ENCODE measurements around the gene CARTPT.

CARTPT gene

GRCh38 chr5:71711610-71712009 is 7.5 kb upstream of the CARTPT start:
- H3K9me3 ChIP-seq (ENCODE audit: severe bottlenecking): no peaks in the 10 kb centered on the region
- DNase-seq: no peak
- TF ChIP-seq CTCF (IDR thresholded peaks at IDR 0.05; ENCODE audit: low read depth, low read length): no peak
- H3K4me3 ChIP-seq (ENCODE audit: low read depth, low read length): no peak overlapping the region
- H3K27ac ChIP-seq: no peak overlapping the region
- no peaks in the 10 kb centered on the region for H3K36me3 ChIP-seq
- H3K27me3 ChIP-seq (ENCODE audit: insufficient read depth, low read depth, severe bottlenecking): no peaks in the 10 kb centered on the region

GRCh38 chr5:71714911-71715310 is 4.2 kb upstream of the CARTPT start:
- no peak overlapping the region for H3K4me3 ChIP-seq (ENCODE audit: low read depth, low read length)
- TF ChIP-seq CTCF (IDR thresholded peaks at IDR 0.05; ENCODE audit: low read depth, low read length): no peak
- no peaks in the 10 kb centered on the region for H3K9me3 ChIP-seq (ENCODE audit: severe bottlenecking)
- no peaks in the 10 kb centered on the region for H3K27me3 ChIP-seq (ENCODE audit: insufficient read depth, low read depth, severe bottlenecking)
- DNase-seq: no peak
- no peaks in the 10 kb centered on the region for H3K36me3 ChIP-seq
- H3K27ac ChIP-seq: no peak overlapping the region

GRCh38 chr5:71727978-71728377 is 8.9 kb downstream of the CARTPT start:
- DNase-seq: no peak
- Histone ChIP-seq H3K4me3 (ENCODE audit: low read depth, low read length) (no peak overlapping the region), H3K9me3 (ENCODE audit: severe bottlenecking) (no peaks in the 10 kb centered on the region), H3K27ac (no peak overlapping the region), H3K27me3 (ENCODE audit: insufficient read depth, low read depth, severe bottlenecking) (no peaks in the 10 kb centered on the region), H3K36me3 (no peaks in the 10 kb centered on the region)
- TF ChIP-seq CTCF (IDR thresholded peaks at IDR 0.05; ENCODE audit: low read depth, low read length): no peak

GRCh38 chr5:71731015-71731414 is 11.9 kb downstream of the CARTPT start:
- no peaks in the 10 kb centered on the region for H3K27me3 ChIP-seq (ENCODE audit: insufficient read depth, low read depth, severe bottlenecking)
- DNase-seq: no peak
- no peak for TF ChIP-seq CTCF (IDR thresholded peaks at IDR 0.05; ENCODE audit: low read depth, low read length)

GRCh38 chr5:71732011-71732410 is 12.9 kb downstream of the CARTPT start:
- no peaks in the 10 kb centered on the region for H3K9me3 ChIP-seq (ENCODE audit: severe bottlenecking)
- H3K27ac ChIP-seq: no peak overlapping the region
- no peak overlapping the region for H3K4me3 ChIP-seq (ENCODE audit: low read depth, low read length)
- no peak for DNase-seq
- no peaks in the 10 kb centered on the region for H3K36me3 ChIP-seq
- no peaks in the 10 kb centered on the region for H3K27me3 ChIP-seq (ENCODE audit: insufficient read depth, low read depth, severe bottlenecking)
- no peak for TF ChIP-seq CTCF (IDR thresholded peaks at IDR 0.05; ENCODE audit: low read depth, low read length)

More at GRCh38 chr5:71731015-71731414, 11.9 kb downstream of the CARTPT start:
- H3K9me3 ChIP-seq (ENCODE audit: severe bottlenecking): no peaks in the 10 kb centered on the region
- H3K27ac ChIP-seq: no peak overlapping the region
- H3K36me3 ChIP-seq: no peaks in the 10 kb centered on the region
- H3K4me3 ChIP-seq (ENCODE audit: low read depth, low read length): no peak overlapping the region

GRCh38 chr5:71734141-71734540 is 15.1 kb downstream of the CARTPT start:
- H3K9me3 ChIP-seq (ENCODE audit: severe bottlenecking): no peaks in the 10 kb centered on the region
- H3K27ac ChIP-seq: no peak overlapping the region
- no peak overlapping the region for H3K4me3 ChIP-seq (ENCODE audit: low read depth, low read length)
- no peak for TF ChIP-seq CTCF (IDR thresholded peaks at IDR 0.05; ENCODE audit: low read depth, low read length)
- no peaks in the 10 kb centered on the region for H3K36me3 ChIP-seq
- H3K27me3 ChIP-seq (ENCODE audit: insufficient read depth, low read depth, severe bottlenecking): no peaks in the 10 kb centered on the region
- no peak for DNase-seq

Measured in WERI-Rb-1 (cell line).